IPS-NIHi7 (cell line): ENCODE data around the gene CDPF1.

Experiments used
- DNase-seq: peaks from one replicate; pipeline ENCODE4 v3.0.0; 2012; ENCODE audit warnings: mixed read lengths; ENCODE audit errors: extremely low spot score

The CDPF1 gene

DNA sequence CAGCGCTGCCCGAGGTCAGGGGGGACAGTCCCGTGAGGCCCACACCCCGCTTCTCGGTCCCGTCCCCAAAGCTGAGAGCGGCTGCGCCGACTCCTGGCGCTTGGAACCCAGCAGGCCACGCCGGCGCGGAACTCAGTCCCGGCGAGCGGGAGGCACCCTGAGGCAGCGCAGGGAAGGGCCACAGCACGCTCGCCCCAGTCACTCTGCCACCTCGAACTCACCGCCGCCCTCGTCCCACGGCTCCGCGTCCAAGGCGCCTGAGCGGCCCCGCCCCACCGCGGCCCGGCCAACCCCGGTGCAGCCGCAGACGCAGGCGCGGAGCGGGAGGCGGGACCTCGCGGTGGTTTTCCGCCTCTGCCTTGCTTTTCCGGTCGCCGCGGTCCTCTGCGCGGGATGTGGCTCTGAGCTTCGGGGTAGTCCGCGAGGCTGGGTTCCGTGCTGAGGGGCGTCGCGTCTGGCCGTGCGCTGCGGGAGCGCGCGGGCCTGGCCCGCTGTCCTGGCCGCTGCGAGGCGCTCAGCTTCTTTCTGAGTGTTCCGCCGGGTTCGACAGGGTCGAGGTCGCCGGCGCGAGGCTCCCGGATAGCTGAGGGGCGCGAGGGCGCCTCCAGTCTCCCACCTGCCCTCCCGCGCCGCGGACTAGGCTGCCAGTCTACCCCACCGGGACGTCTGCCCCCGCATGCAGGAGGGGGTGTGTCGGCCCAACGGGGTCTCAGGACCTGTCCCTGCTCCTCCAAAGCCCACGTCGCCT, at the start of gene CDPF1:
Gene CDPF1, minus strand, starts transcription at position 259 of the 748 bp plus-strand sequence. CDS start 2,009 bp downstream, outside the sequence.
- DNase-seq = peak; percentile 94

DNA sequence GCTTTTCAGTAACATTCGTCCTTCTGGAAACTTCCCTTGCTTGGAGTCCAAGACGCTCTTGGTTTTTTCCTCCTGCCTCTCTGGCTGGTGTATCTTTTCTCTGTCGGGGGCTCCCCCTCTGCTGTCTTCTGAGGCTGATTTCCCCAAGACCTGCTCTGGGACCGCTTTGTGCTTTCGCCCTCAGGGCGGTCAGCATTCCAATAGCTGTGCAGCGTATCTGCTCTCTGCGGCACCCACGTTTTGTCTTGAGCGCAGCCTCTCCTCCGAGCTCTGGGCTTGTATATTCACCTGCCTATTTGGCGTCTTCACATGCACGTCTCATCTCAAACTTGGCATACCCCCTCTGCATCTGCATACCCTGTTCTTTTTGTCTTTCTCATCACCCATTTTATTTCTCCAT, 49.0 kb upstream of the CDPF1 start:
- no peak for DNase-seq

- peak; percentile 43 for DNase-seq
These were observed 47.2 kb upstream of the CDPF1 start for GRCh38 chr22:46297151-46297812.

GRCh38 chr22:46296257-46297150, 46.4 kb upstream of the CDPF1 start, which contains the start of gene GTSE1:
TSS of gene GTSE1 (plus strand) at chr22:46296870. CDS start at chr22:46297401, 531 bp downstream.
- DNase-seq = peak; percentile 100

GRCh38 chr22:46295277-46295971, 45.3 kb upstream of the CDPF1 start:
- no peak for DNase-seq

- no peak for DNase-seq
These were observed 44.7 kb upstream of the CDPF1 start for GRCh38 chr22:46294784-46295183.

DNA sequence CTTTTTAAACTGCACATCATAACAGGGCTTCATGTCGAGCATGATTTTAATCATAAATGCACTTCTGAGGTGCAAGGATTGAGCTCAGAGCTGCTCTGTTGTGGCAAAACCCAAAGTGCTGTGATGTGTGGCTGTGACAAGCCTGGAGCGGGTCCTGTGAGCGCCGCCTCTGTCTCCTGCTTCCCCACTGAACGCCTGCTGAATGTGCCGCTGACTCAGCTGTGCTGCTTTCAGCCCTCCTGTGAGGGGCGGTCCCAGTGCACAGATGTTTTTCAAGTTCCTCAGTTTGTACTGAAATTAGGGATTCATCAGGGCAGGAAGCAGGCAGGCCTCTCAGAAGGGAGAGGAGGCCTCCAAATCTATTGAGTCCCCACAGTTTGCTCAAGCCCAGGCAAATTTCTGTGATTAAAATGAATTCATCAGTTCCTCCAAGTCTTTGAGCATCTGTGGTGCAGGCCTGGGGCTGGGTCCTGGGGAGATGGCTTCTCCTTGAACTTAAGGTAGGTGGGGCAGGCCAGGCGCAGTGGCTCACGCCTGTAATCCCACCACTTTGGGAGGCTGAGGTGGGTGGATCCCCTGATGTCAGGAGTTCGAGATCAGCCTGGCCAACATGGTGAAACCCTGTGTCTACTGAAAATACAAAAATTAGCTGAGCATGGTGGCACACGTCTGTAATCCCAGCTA, 43.6 kb upstream of the CDPF1 start:
- DNase-seq = no peak

- no peak for DNase-seq
These were observed 42.6 kb upstream of the CDPF1 start for GRCh38 chr22:46292732-46293131.

- no peak for DNase-seq
These were observed 42.1 kb upstream of the CDPF1 start for GRCh38 chr22:46292173-46292572.

- DNase-seq = no peak
These were observed 41.0 kb upstream of the CDPF1 start for GRCh38 chr22:46290843-46291785.

GRCh38 chr22:46290121-46290842, 40.2 kb upstream of the CDPF1 start:
- DNase-seq = no peak

- DNase-seq = no peak
These were observed 39.3 kb upstream of the CDPF1 start for GRCh38 chr22:46289244-46289891.

DNA sequence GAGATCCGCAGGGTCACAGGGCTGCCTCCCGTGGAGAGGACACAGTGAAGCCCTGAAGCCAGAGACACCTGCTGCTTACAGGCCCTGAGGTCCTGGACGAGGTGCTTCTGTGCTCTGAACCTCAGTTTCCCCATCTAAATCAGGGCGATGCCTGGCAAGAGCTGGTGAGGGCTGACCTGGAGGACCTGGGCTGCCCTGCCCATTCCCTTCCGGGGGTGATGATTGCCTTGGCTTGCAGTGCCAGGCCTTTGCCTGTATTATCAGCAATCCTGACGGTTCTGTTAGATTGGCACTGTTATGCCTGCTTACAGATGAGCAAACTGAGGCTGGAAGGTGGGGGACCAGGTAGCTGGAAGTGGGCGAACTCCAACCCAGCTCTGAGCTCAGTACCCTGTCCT, 38.8 kb upstream of the CDPF1 start:
- DNase-seq = no peak

DNA sequence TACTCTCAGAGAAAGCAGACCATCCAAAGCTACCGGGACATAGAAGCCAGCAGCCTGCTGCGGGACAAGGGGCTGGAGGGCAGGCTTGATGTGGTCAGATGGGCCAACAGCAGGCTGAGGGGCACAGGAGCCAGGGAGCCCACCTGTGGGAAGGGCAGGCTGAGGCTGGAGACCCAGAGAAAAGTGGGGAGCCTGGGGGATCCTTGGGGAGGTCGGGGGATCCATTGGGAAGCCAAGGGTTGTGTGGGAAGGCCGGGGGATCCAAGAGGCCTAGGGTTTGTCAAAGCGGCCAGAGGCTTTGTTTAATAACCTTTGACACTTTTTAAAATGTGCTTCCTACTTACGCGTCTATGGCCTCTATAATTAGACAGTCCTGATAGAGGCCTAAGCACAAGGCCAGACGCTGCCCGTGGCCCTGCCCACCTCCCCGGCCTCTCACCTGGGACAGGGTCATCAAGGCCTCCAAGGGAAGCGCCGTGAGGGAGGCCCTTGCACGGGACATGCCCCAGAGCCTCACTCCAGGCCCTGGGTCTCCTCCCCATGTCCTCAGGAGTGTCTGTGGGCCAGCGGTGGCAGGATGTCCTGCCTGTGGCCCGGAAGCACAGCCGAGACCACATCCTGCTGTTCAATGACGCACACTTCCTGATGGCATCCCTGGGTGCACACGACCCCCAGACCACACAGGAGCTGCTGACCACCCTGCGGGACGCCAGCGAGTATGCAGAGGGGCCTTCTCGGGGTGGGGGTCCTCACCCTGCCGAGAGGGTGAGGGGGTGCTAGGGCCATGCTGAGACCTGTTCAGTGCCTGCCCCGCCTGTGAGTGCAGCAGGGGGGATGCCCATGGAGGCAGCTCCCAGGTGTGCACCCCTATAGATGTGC, 38.0 kb upstream of the CDPF1 start:
- DNase-seq = no peak

DNA sequence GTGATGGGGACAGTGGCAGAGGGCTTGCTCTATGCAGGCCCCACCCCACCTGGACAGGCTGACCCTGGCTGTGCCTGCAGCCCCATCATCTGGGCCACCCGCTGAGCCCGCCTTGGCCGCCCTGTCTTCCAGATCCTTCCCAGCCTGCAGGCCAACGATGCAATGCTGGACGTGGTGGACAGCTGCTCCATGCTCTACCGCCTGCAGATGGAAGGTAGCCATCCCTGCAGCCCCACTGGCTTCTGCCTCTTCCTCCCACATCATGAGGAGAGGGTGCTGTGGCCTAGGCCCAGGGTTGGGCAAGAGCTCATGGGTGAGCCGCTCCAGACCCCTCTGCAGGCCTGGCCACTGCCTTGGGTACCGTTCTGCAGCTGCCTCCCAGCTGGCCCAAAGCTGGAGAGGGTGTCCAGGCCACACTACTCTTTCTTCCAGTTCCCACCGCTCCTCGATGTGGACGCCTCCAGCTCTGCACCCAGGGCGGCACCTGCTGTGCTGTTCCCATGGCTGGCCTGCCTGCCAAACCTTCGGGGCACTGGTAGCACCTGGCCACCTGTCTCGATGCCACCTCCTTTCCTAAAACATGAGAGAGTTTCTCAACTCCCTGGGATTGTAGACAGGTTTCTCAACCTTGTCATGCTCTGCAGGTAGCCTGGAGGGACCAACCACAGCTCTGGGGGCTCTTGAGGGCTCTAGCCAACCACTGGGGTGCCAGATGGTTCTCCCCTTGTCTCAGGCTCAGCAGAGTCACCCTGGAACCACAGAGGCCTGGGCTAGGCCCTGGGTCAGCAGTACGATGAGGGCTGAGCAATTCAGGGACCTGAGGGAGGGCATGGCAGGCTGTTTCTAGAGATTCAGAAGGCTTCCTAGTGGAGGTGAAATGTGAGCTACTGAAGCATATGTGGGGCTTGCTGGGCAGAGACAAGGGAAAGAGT, 37.1 kb upstream of the CDPF1 start:
- no peak for DNase-seq

- DNase-seq = no peak
These were observed 35.9 kb upstream of the CDPF1 start for GRCh38 chr22:46286006-46286405.
